Smooth muscle cell of the coronary artery (primary cell): ENCODE data around the gene RPLP2. TPM values are rescaled to one million over a fixed set of nuclear protein-coding genes. Genes with fewer than 3 reads are reported as not detected.

Source experiments
- total RNA-seq: library from RNA; depleted of rRNA; stranded (reverse); fragments of >200 nt; gene quantifications from 2 replicates; pipeline ENCODE4 v1.2.3, GENCODE V29; 2014; ENCODE audit warnings: low replicate concordance

Gene RPLP2
- total RNA-seq, result 397 and 872 TPM in 2 replicates

GRCh38 chr11:809287-810039, at the start of gene RPLP2:
Gene RPLP2 (plus strand): TSS chr11:809967. CDS start chr11:810235, 268 bp downstream.

GRCh38 chr11:777288-778255, 32.2 kb upstream of the RPLP2 start, which contains the start of gene GATD1:
Gene GATD1 (minus strand): TSS chr11:777487. CDS start chr11:777462, 25 bp downstream.

GRCh38 chr11:789943-790342, 19.8 kb upstream of the RPLP2 start, which contains the start of gene CEND1:
Gene CEND1 (minus strand): TSS chr11:790090. CDS start chr11:788576, 1,514 bp downstream.

GRCh38 chr11:798093-798713, 11.6 kb upstream of the RPLP2 start, which contains the start of gene SLC25A22:
Gene SLC25A22 (minus strand): TSS chr11:798281. CDS start chr11:795006, 3,275 bp downstream.

GRCh38 chr11:818396-819128, 8.8 kb downstream of the RPLP2 start, which contains the start of gene PNPLA2:
Gene PNPLA2 (plus strand): TSS chr11:818914. CDS start chr11:819719, 805 bp downstream.

GRCh38 chr11:827897-828192, 18.1 kb downstream of the RPLP2 start, which contains the start of gene CRACR2B:
Gene CRACR2B (plus strand): TSS chr11:827919. CDS start chr11:828608, 689 bp downstream.

GRCh38 chr11:832529-833113, 22.9 kb downstream of the RPLP2 start, which contains the start of gene CD151:
Gene CD151 (plus strand): TSS chr11:832952. CDS start chr11:836070, 3,118 bp downstream.

GRCh38 chr11:842370-843002, 32.7 kb downstream of the RPLP2 start, which contains the start of the genes POLR2L and TSPAN4:
Gene POLR2L (minus strand): TSS chr11:842529. CDS start chr11:842508, 21 bp downstream.
Gene TSPAN4 (plus strand): TSS chr11:842852. CDS start chr11:850305, 7,453 bp downstream.

Other genes starting within 250 kb of the RPLP2 start
- gene LMNTD2, start 249.2 kb upstream of the RPLP2 start, total RNA-seq, result 0.45 TPM in 1 of 2 replicates, not detected in the other
- 1.4 and 8.6 TPM in 2 replicates for gene RASSF7, start 249.0 kb upstream of the RPLP2 start, total RNA-seq
- gene PHRF1, start 233.5 kb upstream of the RPLP2 start, total RNA-seq, result 16.6 and 19.2 TPM in 2 replicates
- gene IRF7, start 194.0 kb upstream of the RPLP2 start, total RNA-seq, result 3.7 and 7.7 TPM in 2 replicates
- not detected in 2 replicates for gene CDHR5, start 185.0 kb upstream of the RPLP2 start, total RNA-seq
- not detected in 2 replicates for gene SCT, start 182.8 kb upstream of the RPLP2 start, total RNA-seq
- not detected in 2 replicates for gene DRD4, start 172.7 kb upstream of the RPLP2 start, total RNA-seq
- 29.6 and 31.8 TPM in 2 replicates for gene DEAF1, start 114.7 kb upstream of the RPLP2 start, total RNA-seq
- 2.9 and 5.7 TPM in 2 replicates for gene TMEM80, start 114.2 kb upstream of the RPLP2 start, total RNA-seq
- 44.3 and 83.2 TPM in 2 replicates for gene EPS8L2, start 103.7 kb upstream of the RPLP2 start, total RNA-seq
- gene TALDO1, start 62.5 kb upstream of the RPLP2 start, total RNA-seq, result 69.4 and 177 TPM in 2 replicates
- 17.4 and 20.2 TPM in 2 replicates for gene GATD1, start 32.5 kb upstream of the RPLP2 start, total RNA-seq
- 0.23 TPM in 1 of 2 replicates, not detected in the other for gene CEND1, start 19.9 kb upstream of the RPLP2 start, total RNA-seq
- gene SLC25A22, start 11.7 kb upstream of the RPLP2 start, total RNA-seq, result 5.1 and 21.5 TPM in 2 replicates
- gene PIDD1, start 4.7 kb upstream of the RPLP2 start, total RNA-seq, result 3.4 and 4.0 TPM in 2 replicates
- 17.1 and 21.4 TPM in 2 replicates for gene PNPLA2, start 8.9 kb downstream of the RPLP2 start, total RNA-seq
- gene CRACR2B, start 18.0 kb downstream of the RPLP2 start, total RNA-seq, result 0.45 and 0.70 TPM in 2 replicates
- 669 and 785 TPM in 2 replicates for gene CD151, start 23.0 kb downstream of the RPLP2 start, total RNA-seq
- 262 and 474 TPM in 2 replicates for gene POLR2L, start 32.6 kb downstream of the RPLP2 start, total RNA-seq
- 102 and 297 TPM in 2 replicates for gene TSPAN4, start 32.9 kb downstream of the RPLP2 start, total RNA-seq
- gene CHID1, start 100.8 kb downstream of the RPLP2 start, total RNA-seq, result 44.0 and 50.9 TPM in 2 replicates
- 19.6 and 28.2 TPM in 2 replicates for gene AP2A2, start 115.9 kb downstream of the RPLP2 start, total RNA-seq
- not detected in 2 replicates for gene MUC6, start 226.8 kb downstream of the RPLP2 start, total RNA-seq